Jurkat, Clone E6-1 (cell line): ENCODE measurements around the gene INO80.

Experiments
- DNase-seq: peaks from one replicate; pipeline ENCODE4 v3.0.0-alpha.2; 2011; ENCODE audit warnings: low read depth, low spot score
- H3K4me3 ChIP-seq: 2 replicates; pipeline ENCODE4 v1.5.1; 2011; ENCODE audit warnings: mild to moderate bottlenecking, low read length, control low read depth, moderate library complexity

INO80 gene

DNA sequence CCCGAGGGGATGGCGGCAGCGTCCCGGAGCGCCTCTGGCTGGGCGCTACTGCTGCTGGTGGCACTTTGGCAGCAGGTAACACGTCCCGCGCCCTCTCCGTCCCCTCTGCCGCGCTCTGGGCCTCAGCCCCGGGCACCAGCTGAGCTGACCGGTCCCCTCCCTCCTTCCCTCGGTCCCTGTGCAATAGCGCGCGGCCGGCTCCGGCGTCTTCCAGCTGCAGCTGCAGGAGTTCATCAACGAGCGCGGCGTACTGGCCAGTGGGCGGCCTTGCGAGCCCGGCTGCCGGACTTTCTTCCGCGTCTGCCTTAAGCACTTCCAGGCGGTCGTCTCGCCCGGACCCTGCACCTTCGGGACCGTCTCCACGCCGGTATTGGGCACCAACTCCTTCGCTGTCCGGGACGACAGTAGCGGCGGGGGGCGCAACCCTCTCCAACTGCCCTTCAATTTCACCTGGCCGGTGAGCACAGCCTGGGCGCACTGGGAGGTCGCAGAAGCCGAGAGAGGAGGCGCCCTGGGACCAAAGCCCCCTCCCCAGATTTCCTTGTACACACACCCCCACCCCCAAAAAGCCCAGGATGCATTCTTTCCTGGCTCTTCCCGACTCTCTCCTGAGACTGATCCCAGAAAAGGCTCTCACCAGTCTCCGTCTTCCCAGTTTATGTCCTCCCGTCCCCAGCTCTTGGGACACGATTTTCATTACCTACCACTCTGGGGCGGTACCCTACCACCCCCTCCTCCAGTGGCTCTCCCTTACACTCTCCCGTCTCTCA, 186.2 kb downstream of the INO80 start:
- no peak for DNase-seq

More for the DNA sequence above, 186.2 kb downstream of the INO80 start:
- H3K4me3 ChIP-seq: no peak overlapping the region
